Measurements from ENCODE around the gene JAML.

Gene JAML

GRCh38 chr11:118226781-118227180 is 2.0 kb upstream of the JAML start:
- Mint-ChIP-seq H3K27ac (no peak overlapping the region), H3K9me3 (no peaks in the 10 kb centered on the region), H3K4me3 (no peak overlapping the region), H3K27me3 (ENCODE audit: low read depth, poor library complexity) (peaks cover 38% of the 10 kb centered on the region), H3K36me3 (ENCODE audit: low read depth) (no peaks in the 10 kb centered on the region), H3K4me1 (no peaks in the 10 kb centered on the region)
- TF ChIP-seq CTCF (IDR thresholded peaks at IDR 0.05), result no peak
- no peak for DNase-seq

- no peak overlapping the region for H3K4me3 Mint-ChIP-seq
- DNase-seq, result no peak
- H3K27ac Mint-ChIP-seq, result no peak overlapping the region
- no peaks in the 10 kb centered on the region for H3K4me1 Mint-ChIP-seq
- no peaks in the 10 kb centered on the region for H3K36me3 Mint-ChIP-seq (ENCODE audit: low read depth)
- H3K9me3 Mint-ChIP-seq, result no peaks in the 10 kb centered on the region
- peaks cover 42% of the 10 kb centered on the region for H3K27me3 Mint-ChIP-seq (ENCODE audit: low read depth, poor library complexity)
- no peak for TF ChIP-seq CTCF (IDR thresholded peaks at IDR 0.05)
These were observed 1.5 kb upstream of the JAML start for GRCh38 chr11:118226296-118226695.

- DNase-seq, result no peak
- Mint-ChIP-seq H3K27me3 (ENCODE audit: low read depth, poor library complexity) (peaks cover 60% of the 10 kb centered on the region), H3K9me3 (no peaks in the 10 kb centered on the region), H3K4me3 (no peak overlapping the region), H3K36me3 (ENCODE audit: low read depth) (no peaks in the 10 kb centered on the region), H3K27ac (no peak overlapping the region), H3K4me1 (no peaks in the 10 kb centered on the region)
- no peak for TF ChIP-seq CTCF (IDR thresholded peaks at IDR 0.05)
These were observed 819 bp downstream of the JAML start for GRCh38 chr11:118223992-118224391.

- Mint-ChIP-seq H3K4me1 (no peaks in the 10 kb centered on the region), H3K27me3 (ENCODE audit: low read depth, poor library complexity) (peaks cover 62% of the 10 kb centered on the region), H3K36me3 (ENCODE audit: low read depth) (no peaks in the 10 kb centered on the region), H3K4me3 (no peak overlapping the region), H3K27ac (no peak overlapping the region), H3K9me3 (no peaks in the 10 kb centered on the region)
- DNase-seq, result no peak
- TF ChIP-seq CTCF (IDR thresholded peaks at IDR 0.05), result no peak
These were observed 1.2 kb downstream of the JAML start for GRCh38 chr11:118223570-118223969.

GRCh38 chr11:118222437-118222836 is 2.4 kb downstream of the JAML start:
- TF ChIP-seq CTCF (IDR thresholded peaks at IDR 0.05), result no peak
- Mint-ChIP-seq H3K27me3 (ENCODE audit: low read depth, poor library complexity) (peaks cover 60% of the 10 kb centered on the region), H3K36me3 (ENCODE audit: low read depth) (no peaks in the 10 kb centered on the region), H3K4me3 (no peak overlapping the region), H3K4me1 (no peaks in the 10 kb centered on the region), H3K9me3 (no peaks in the 10 kb centered on the region), H3K27ac (no peak overlapping the region)
- no peak for DNase-seq

GRCh38 chr11:118221419-118221818 is 3.4 kb downstream of the JAML start:
- H3K9me3 Mint-ChIP-seq, result no peaks in the 10 kb centered on the region
- peaks cover 59% of the 10 kb centered on the region for H3K27me3 Mint-ChIP-seq (ENCODE audit: low read depth, poor library complexity)

More at GRCh38 chr11:118221419-118221818, 3.4 kb downstream of the JAML start:
- no peak for DNase-seq
- no peak for TF ChIP-seq CTCF (IDR thresholded peaks at IDR 0.05)
- H3K4me1 Mint-ChIP-seq, result no peaks in the 10 kb centered on the region
- H3K27ac Mint-ChIP-seq, result no peak overlapping the region
- H3K36me3 Mint-ChIP-seq (ENCODE audit: low read depth), result no peaks in the 10 kb centered on the region
- no peak overlapping the region for H3K4me3 Mint-ChIP-seq
